ENCODE measurements around the gene ARSB.

DNA sequence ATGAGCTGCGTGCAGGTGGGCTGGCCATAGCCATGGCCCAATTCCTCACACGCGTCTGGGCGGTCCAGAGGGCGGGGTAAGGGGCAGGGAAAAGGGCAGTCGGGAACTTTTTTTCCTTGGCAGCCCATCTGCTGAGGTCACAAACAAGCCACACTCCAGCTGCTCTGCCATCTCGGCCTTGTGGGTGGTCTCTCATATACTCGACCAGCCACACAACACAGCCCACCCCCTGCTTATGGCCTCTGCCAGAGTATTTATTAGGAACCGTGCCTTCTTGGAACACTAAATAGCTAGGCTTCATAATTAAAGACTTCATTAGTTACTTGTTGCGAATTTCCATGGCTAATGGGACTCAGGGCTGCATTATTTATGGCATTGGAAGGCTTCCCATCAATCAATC, 238.1 kb downstream of the ARSB start:
- TF ChIP-seq, protein P1, sequence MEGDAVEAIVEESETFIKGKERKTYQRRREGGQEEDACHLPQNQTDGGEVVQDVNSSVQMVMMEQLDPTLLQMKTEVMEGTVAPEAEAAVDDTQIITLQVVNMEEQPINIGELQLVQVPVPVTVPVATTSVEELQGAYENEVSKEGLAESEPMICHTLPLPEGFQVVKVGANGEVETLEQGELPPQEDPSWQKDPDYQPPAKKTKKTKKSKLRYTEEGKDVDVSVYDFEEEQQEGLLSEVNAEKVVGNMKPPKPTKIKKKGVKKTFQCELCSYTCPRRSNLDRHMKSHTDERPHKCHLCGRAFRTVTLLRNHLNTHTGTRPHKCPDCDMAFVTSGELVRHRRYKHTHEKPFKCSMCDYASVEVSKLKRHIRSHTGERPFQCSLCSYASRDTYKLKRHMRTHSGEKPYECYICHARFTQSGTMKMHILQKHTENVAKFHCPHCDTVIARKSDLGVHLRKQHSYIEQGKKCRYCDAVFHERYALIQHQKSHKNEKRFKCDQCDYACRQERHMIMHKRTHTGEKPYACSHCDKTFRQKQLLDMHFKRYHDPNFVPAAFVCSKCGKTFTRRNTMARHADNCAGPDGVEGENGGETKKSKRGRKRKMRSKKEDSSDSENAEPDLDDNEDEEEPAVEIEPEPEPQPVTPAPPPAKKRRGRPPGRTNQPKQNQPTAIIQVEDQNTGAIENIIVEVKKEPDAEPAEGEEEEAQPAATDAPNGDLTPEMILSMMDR (IDR thresholded peaks at IDR 0.05), result no peak
- no peak for TF ChIP-seq POLR2A (IDR thresholded peaks at IDR 0.05)
